ENCODE results near the gene ABCG1. TPM values are rescaled to one million over a fixed set of nuclear protein-coding genes. Genes with fewer than 3 reads are reported as not detected.

Gene ABCG1
- under 1 TPM in 1 of 2 donors, not detected in 1; under 0.01 TPM for total RNA-seq

DNA sequence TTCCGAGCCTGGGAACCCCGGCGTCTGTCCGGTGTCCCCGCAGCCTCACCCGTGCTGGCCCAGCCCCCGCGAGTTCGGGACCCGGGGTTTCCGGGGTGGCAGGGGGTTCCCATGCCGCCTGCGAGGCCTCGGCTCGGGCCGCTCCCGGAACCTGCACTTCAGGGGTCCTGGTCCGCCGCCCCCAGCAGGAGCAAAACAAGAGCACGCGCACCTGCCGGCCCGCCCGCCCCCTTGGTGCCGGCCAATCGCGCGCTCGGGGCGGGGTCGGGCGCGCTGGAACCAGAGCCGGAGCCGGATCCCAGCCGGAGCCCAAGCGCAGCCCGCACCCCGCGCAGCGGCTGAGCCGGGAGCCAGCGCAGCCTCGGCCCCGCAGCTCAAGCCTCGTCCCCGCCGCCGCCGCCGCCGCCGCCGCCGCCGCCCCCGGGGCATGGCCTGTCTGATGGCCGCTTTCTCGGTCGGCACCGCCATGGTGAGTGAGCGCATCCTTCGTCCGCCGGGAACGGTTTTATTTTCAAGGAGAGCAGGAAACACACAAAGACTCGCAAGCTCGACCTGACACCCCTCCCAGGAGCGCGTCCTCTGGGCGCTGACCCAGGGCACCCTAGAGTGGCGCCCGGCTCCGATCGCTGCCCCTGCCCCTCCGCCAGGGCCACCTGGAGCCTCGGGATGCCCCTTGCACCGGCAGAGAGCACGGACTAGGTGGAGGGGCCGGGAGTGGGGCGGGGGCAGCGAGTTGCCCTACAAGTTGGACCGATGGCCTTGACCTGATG, at the start of gene ABCG1:
Gene ABCG1, plus strand, starts transcription at position 305 of the 770 bp plus-strand sequence. Its CDS starts 123 bp downstream, at position 428.

DNA sequence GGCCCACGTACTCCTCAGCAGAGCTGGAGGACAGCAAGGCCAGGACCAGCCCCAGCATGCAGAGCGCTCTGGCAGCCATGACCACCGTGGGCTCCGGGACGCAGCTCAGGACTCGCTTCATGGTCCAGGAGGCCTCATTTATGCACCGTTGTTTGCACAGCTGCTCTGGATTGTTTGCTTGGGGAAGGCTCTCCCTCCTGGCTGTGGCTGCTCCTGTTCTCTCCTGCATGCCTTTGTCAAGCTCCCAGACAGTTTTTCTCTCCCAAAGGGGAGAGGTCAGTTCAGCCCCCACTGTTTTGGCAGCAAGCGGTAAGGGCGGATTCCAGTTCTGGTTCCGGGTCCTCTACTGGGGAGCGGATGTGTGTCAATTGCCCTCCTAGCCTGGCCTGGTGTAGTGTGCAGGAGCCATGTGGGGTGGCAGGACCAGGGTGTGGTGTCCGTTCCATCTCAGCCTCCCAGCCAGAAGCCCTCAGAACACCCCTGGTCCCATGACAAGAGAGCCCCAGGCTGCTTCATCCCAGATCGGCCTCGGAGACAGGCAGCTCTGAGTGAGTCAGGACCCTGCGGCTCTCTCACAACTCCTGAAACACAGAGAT, 96.5 kb downstream of the ABCG1 start, which contains the start of gene TFF3:
Gene TFF3, minus strand, starts transcription at position 114 of the 596 bp plus-strand sequence. Its CDS starts 35 bp downstream, at position 79.

Small RNA genes lying within 50 kb of the gene (small RNA-seq; reads per million reads assigned to genes)
- gene RNA5SP492: 0 reads per million in 2 donors

Other genes with a start within 250 kb of the ABCG1 start
- gene ZBTB21, start 208.8 kb upstream of the ABCG1 start, total RNA-seq: 10 to 100 TPM; 14.8 to 16.7 TPM
- not detected for gene UMODL1, start 147.8 kb upstream of the ABCG1 start, total RNA-seq
- gene TFF3, start 96.3 kb downstream of the ABCG1 start, total RNA-seq: 1 to 10 TPM; 2.4 to 6.7 TPM
- gene TFF2, start 131.9 kb downstream of the ABCG1 start, total RNA-seq: not detected
- gene TFF1, start 147.4 kb downstream of the ABCG1 start, total RNA-seq: not detected
- gene TMPRSS3, start 176.9 kb downstream of the ABCG1 start, total RNA-seq: not detected
- not detected for gene UBASH3A, start 184.8 kb downstream of the ABCG1 start, total RNA-seq